ENCODE data around the gene HDHD3.

DNA sequence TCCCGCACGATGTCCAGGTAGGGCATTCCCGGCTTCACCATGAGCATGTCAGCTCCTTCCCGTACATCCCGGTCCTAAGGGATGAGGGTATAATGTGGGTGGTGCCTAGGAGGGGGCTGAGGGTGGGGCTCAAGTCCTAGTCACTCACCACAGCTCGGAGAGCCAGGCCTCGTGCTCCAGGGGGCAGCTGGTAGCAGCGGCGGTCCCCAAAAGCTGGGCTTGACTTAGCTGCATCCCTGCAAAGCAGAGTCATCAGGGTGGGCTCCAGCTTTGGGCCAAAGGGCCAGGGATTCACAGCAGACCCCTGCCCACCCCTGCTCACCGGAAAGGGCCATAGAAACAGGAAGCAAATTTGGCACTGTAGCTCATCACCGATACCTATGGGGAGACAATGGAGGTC is 12.7 kb upstream of the HDHD3 start:
- TF ChIP-seq POLR2AphosphoS5 (IDR thresholded peaks at IDR 0.05) (no peak), POLR2A (IDR thresholded peaks at IDR 0.05) (no peak)
